H9 (cell line): ENCODE data around the gene TMEM202. TPM values are rescaled to one million over a fixed set of nuclear protein-coding genes. Genes with fewer than 3 reads are reported as not detected.

Experiments
- DNase-seq: peaks from one replicate; pipeline ENCODE4 v3.0.0-alpha.2; 2017
- H2AFZ ChIP-seq: one replicate; pipeline ENCODE4 v1.6.1; 2013; ENCODE audit warnings: mild to moderate bottlenecking, low read length, control low read depth, moderate library complexity
- H2AK5ac ChIP-seq: 2 replicates; pipeline ENCODE4 v1.6.1; 2013; ENCODE audit warnings: low read length, control low read depth, mixed read lengths; ENCODE audit not compliant: insufficient read length
- H2BK120ac ChIP-seq: one replicate; pipeline ENCODE4 v1.6.1; 2013; ENCODE audit warnings: low read depth, mild to moderate bottlenecking, low read length, control low read depth, inconsistent platforms; ENCODE audit not compliant: poor library complexity, severe bottlenecking
- H2BK12ac ChIP-seq: 2 replicates; pipeline ENCODE4 v1.6.1; 2013; ENCODE audit warnings: low read length, control low read depth, mixed read lengths, low read depth; ENCODE audit not compliant: insufficient read length
- H2BK15ac ChIP-seq: 2 replicates; pipeline ENCODE4 v1.6.1; 2013; ENCODE audit warnings: low read depth, low read length, control low read depth
- H2BK20ac ChIP-seq: one replicate; pipeline ENCODE4 v1.6.1; 2013; ENCODE audit warnings: low read depth, mild to moderate bottlenecking, low read length, control low read depth, inconsistent platforms; ENCODE audit not compliant: poor library complexity, severe bottlenecking
- H2BK5ac ChIP-seq: 2 replicates; pipeline ENCODE4 v1.6.1; 2013; ENCODE audit warnings: low read length, control low read depth, mixed read lengths; ENCODE audit not compliant: insufficient read length
- H3K14ac ChIP-seq: 2 replicates; pipeline ENCODE4 v1.6.1; 2013; ENCODE audit warnings: low read length, control low read depth; ENCODE audit not compliant: insufficient read depth
- H3K18ac ChIP-seq: 2 replicates; pipeline ENCODE4 v1.6.1; 2013; ENCODE audit warnings: low read depth, mild to moderate bottlenecking, mixed read lengths, low read length, control low read depth; ENCODE audit not compliant: insufficient read length
- H3K23ac ChIP-seq: 2 replicates; pipeline ENCODE4 v1.6.1; 2013; ENCODE audit warnings: low read length, control low read depth, mixed read lengths, low read depth; ENCODE audit not compliant: insufficient read length
- H3K23me2 ChIP-seq: 2 replicates; pipeline ENCODE4 v1.6.1; 2013; ENCODE audit warnings: low read depth, mild to moderate bottlenecking, mixed read lengths, low read length, control low read depth; ENCODE audit not compliant: insufficient read length, poor library complexity, severe bottlenecking
- H3K27ac ChIP-seq: 2 replicates; pipeline ENCODE4 v1.5.1; 2013; ENCODE audit warnings: low read length, control low read depth, mixed read lengths, low read depth; ENCODE audit not compliant: insufficient read length
- H3K27me3 ChIP-seq: 2 replicates; pipeline ENCODE4 v1.6.1; 2013; ENCODE audit warnings: low read length, control low read depth, inconsistent platforms; ENCODE audit not compliant: insufficient read depth
- H3K4ac ChIP-seq: 2 replicates; pipeline ENCODE4 v1.6.1; 2013; ENCODE audit warnings: low read depth, mild to moderate bottlenecking, control low read depth, inconsistent platforms, low read length, moderate library complexity
- H3K4me1 ChIP-seq: 2 replicates; pipeline ENCODE4 v1.6.1; 2013; ENCODE audit warnings: low read length, control low read depth, inconsistent platforms; ENCODE audit not compliant: insufficient read depth
- H3K4me2 ChIP-seq: 2 replicates; pipeline ENCODE4 v1.6.1; 2013; ENCODE audit warnings: low read length, control low read depth, mixed read lengths; ENCODE audit not compliant: insufficient read length, insufficient read depth
- H3K56ac ChIP-seq: 2 replicates; pipeline ENCODE4 v1.6.1; 2013; ENCODE audit warnings: low read depth, mild to moderate bottlenecking, mixed read lengths, low read length, control low read depth; ENCODE audit not compliant: insufficient read length
- H3K79me1 ChIP-seq: 2 replicates; pipeline ENCODE4 v1.6.1; 2013; ENCODE audit warnings: low read depth, mild to moderate bottlenecking, moderate library complexity, low read length, control low read depth, inconsistent platforms; ENCODE audit not compliant: insufficient read depth, poor library complexity, severe bottlenecking
- H3K79me2 ChIP-seq: 2 replicates; pipeline ENCODE4 v1.6.1; 2013; ENCODE audit warnings: low read length, control low read depth, inconsistent platforms; ENCODE audit not compliant: insufficient read depth
- H3K9ac ChIP-seq: 2 replicates; pipeline ENCODE4 v1.6.1; 2013; ENCODE audit warnings: low read length, control low read depth, mixed read lengths; ENCODE audit not compliant: insufficient read length; ENCODE audit errors: extremely low read depth
- H3K9me3 ChIP-seq: one replicate; pipeline ENCODE4 v1.6.1; 2013; ENCODE audit warnings: low read depth, low read length, inconsistent platforms; ENCODE audit not compliant: control insufficient read depth
- H3T11ph ChIP-seq: one replicate; pipeline ENCODE4 v1.6.1; 2013; ENCODE audit warnings: mild to moderate bottlenecking, low read length, control low read depth, inconsistent platforms
- H4K20me1 ChIP-seq: one replicate; pipeline ENCODE4 v1.6.1; 2013; ENCODE audit not compliant: control insufficient read depth, insufficient read length, insufficient read depth
- H4K5ac ChIP-seq: 2 replicates; pipeline ENCODE4 v1.6.1; 2013; ENCODE audit warnings: low read depth, mild to moderate bottlenecking, mixed read lengths, low read length, control low read depth; ENCODE audit not compliant: insufficient read length
- H4K8ac ChIP-seq: replicated peaks from 2 replicates; pipeline ENCODE4 v1.6.1; 2013; ENCODE audit warnings: low read length, control low read depth, mixed read lengths, low read depth; ENCODE audit not compliant: insufficient read length
- H4K91ac ChIP-seq: 2 replicates; pipeline ENCODE4 v1.6.1; 2013; ENCODE audit warnings: low read depth, mild to moderate bottlenecking, moderate library complexity, mixed read lengths, low read length, control low read depth; ENCODE audit not compliant: insufficient read length
- H3K27ac Mint-ChIP-seq, 3 experiments: 2 replicates in 2 of 3; 3 replicates in 1 of 3; pipeline ENCODE4 v1.8.0; 2020 to 2021; ENCODE audit warnings: mixed read lengths in 3 of 3, mild to moderate bottlenecking in 1 of 3, moderate library complexity in 1 of 3
- H3K27me3 Mint-ChIP-seq: 2 replicates; pipeline ENCODE4 v1.8.0; 2021; ENCODE audit warnings: low read depth, mild to moderate bottlenecking, moderate library complexity, mixed read lengths
- H3K36me3 Mint-ChIP-seq, 3 experiments: 2 replicates in 2 of 3; 3 replicates in 1 of 3; pipeline ENCODE4 v1.8.0; 2020 to 2021; ENCODE audit warnings: low read depth in 3 of 3, mixed read lengths in 3 of 3; ENCODE audit not compliant: insufficient read depth in 1 of 3
- H3K4me1 Mint-ChIP-seq, 2 experiments: 2 replicates each; pipeline ENCODE4 v1.8.0; 2020; ENCODE audit warnings: mixed read lengths in 2 of 2
- H3K4me3 Mint-ChIP-seq, 2 experiments: 2 replicates in 1 of 2; 3 replicates in 1 of 2; pipeline ENCODE4 v1.8.0; 2020 to 2021; ENCODE audit warnings: mild to moderate bottlenecking in 2 of 2, mixed read lengths in 2 of 2, moderate library complexity in 1 of 2
- H3K9me3 Mint-ChIP-seq, 2 experiments: 2 replicates in 1 of 2; 3 replicates in 1 of 2; pipeline ENCODE4 v1.8.0; 2020; ENCODE audit warnings: mild to moderate bottlenecking in 2 of 2, mixed read lengths in 2 of 2, moderate library complexity in 1 of 2
- CTCF ChIP-seq: fragments of 200-600 bp; sonication (generic); conservative IDR thresholded peaks from 3 replicates; pipeline ENCODE4 v1.8.0; 2021; ENCODE audit warnings: antibody characterized with exemption, mild to moderate bottlenecking
- WGBS: extraction: QIAGEN DNeasy Blood & Tissue Kit; methylation state at CpG from one replicate; pipeline ENCODE4 v1.1.7; 2013; ENCODE audit warnings: missing lambda C conversion rate, low lambda C conversion rate, mixed read lengths; ENCODE audit not compliant: insufficient read length; ENCODE audit errors: extremely low coverage; 5-methylcytosine and 5-hydroxymethylcytosine counted together
- total RNA-seq: library from RNA; stranded (reverse); gene quantifications from 2 replicates; pipeline ENCODE4 v1.2.1, GENCODE V29; 2021

Gene TMEM202
- total RNA-seq, 1 experiment from 2014 or later = not detected

- no CpG with 5 or more reads among the region's 1 CpG for WGBS
- Histone ChIP-seq H3K4me2 (no peak overlapping the region), H4K8ac (no peak overlapping the region), H3K27me3 (no peaks in the 10 kb centered on the region), H3K27ac (no peak overlapping the region), H3K79me2 (no peaks in the 10 kb centered on the region), H2BK20ac (no peak overlapping the region), H3K23me2 (no peaks in the 10 kb centered on the region), H3K9me3 (no peaks in the 10 kb centered on the region), H3K4me1 (no peaks in the 10 kb centered on the region), H3K56ac (no peak overlapping the region), H3K79me1 (no peaks in the 10 kb centered on the region), H3K23ac (no peak overlapping the region), H3K14ac (no peak overlapping the region), H4K5ac (no peak overlapping the region), H2AK5ac (no peak overlapping the region), H3K4ac (no peak overlapping the region), H2BK120ac (no peak overlapping the region), H3K18ac (no peak overlapping the region), H4K91ac (no peak overlapping the region), H4K20me1 (no peaks in the 10 kb centered on the region), H3K9ac (no peak overlapping the region), H2BK5ac (no peak overlapping the region), H3T11ph (no peak overlapping the region), H2AFZ (no peak overlapping the region), H2BK15ac (no peak overlapping the region), H2BK12ac (no peak overlapping the region)
- H3K27ac Mint-ChIP-seq = no peak overlapping the region
- no peaks in the 10 kb centered on the region for H3K27me3 Mint-ChIP-seq
- no peaks in the 10 kb centered on the region for H3K9me3 Mint-ChIP-seq
- H3K36me3 Mint-ChIP-seq = peaks cover 2 to 40% (median 18%) of the 10 kb centered on the region in 3 experiments; a peak in 6 of 7 replicates
- H3K4me3 Mint-ChIP-seq = no peak overlapping the region
- TF ChIP-seq CTCF = no peak
- H3K4me1 Mint-ChIP-seq = no peaks in the 10 kb centered on the region
- no peak for DNase-seq
These were observed 43.6 kb upstream of the TMEM202 start for GRCh38 chr15:72354496-72354895.
